GM12872 (cell line): ENCODE results near the gene TLCD5.

ENCODE experiments used
- CTCF ChIP-seq: IDR thresholded peaks from 3 replicates; pipeline ENCODE4 v1.5.1; 2011; ENCODE audit warnings: low read depth, mild to moderate bottlenecking, low read length, moderate library complexity; ENCODE audit not compliant: insufficient read depth

Gene TLCD5

GRCh38 chr11:120308081-120308480 lies 17.0 kb upstream of the TLCD5 start:
- no peak for TF ChIP-seq CTCF

- no peak for TF ChIP-seq CTCF
Measured at GRCh38 chr11:120310870-120311269, 14.2 kb upstream of the TLCD5 start.

GRCh38 chr11:120314861-120315260 lies 10.2 kb upstream of the TLCD5 start:
- no peak for TF ChIP-seq CTCF

- TF ChIP-seq CTCF = no peak
Measured at GRCh38 chr11:120316880-120317688, 8.0 kb upstream of the TLCD5 start.

- no peak for TF ChIP-seq CTCF
Measured at GRCh38 chr11:120317689-120318480, 7.2 kb upstream of the TLCD5 start.

- no peak for TF ChIP-seq CTCF
Measured at GRCh38 chr11:120318906-120319305, 6.2 kb upstream of the TLCD5 start.

- no peak for TF ChIP-seq CTCF
Measured at GRCh38 chr11:120326228-120326627, 1.1 kb downstream of the TLCD5 start.
